DND-41 (cell line): ENCODE measurements around the gene EGFL6.

Experiments
- ATAC-seq: fragments of 200-7000 bp; cut with Tn5 transposase; 3 replicates; pipeline ENCODE4 v1.9.1; 2021; ENCODE audit warnings: low read depth; ENCODE audit not compliant: insufficient read depth
- DNase-seq: peaks from one replicate; pipeline ENCODE4 v3.0.0-alpha.2; 2020
- H2AFZ ChIP-seq: 2 replicates; pipeline ENCODE4 v1.6.0; 2012; ENCODE audit warnings: low read depth, low read length
- H3K27ac ChIP-seq: 2 replicates; pipeline ENCODE4 v1.5.1; 2012; ENCODE audit warnings: low read length, inconsistent platforms
- H3K27me3 ChIP-seq: fragments of 200-600 bp; sonication (generic); 2 replicates; pipeline ENCODE4 v1.6.0; 2012; ENCODE audit warnings: low read length, mild to moderate bottlenecking, inconsistent platforms; ENCODE audit not compliant: insufficient read depth, poor library complexity
- H3K36me3 ChIP-seq: 2 replicates; pipeline ENCODE4 v1.5.1; 2012; ENCODE audit warnings: low read length, inconsistent platforms; ENCODE audit not compliant: insufficient read depth
- H3K4me1 ChIP-seq: 2 replicates; pipeline ENCODE4 v1.5.1; 2012; ENCODE audit warnings: mild to moderate bottlenecking, low read length; ENCODE audit not compliant: insufficient read depth
- H3K4me2 ChIP-seq: 2 replicates; pipeline ENCODE4 v1.6.0; 2012; ENCODE audit warnings: mild to moderate bottlenecking, moderate library complexity, low read length, inconsistent platforms; ENCODE audit not compliant: insufficient read depth
- H3K4me3 ChIP-seq, 2 experiments: fragments of 200-600 bp in 1 of 2; shearing (Covaris generic) in 1 of 2; 2 replicates each; pipeline ENCODE4 v1.5.1; 2012 to 2016; ENCODE audit warnings: inconsistent platforms in 2 of 2, low read length in 2 of 2, mild to moderate bottlenecking in 2 of 2, low read depth in 1 of 2, moderate library complexity in 1 of 2
- H3K79me2 ChIP-seq: 2 replicates; pipeline ENCODE4 v1.6.0; 2012; ENCODE audit warnings: low read length, inconsistent platforms; ENCODE audit not compliant: insufficient read depth
- H3K9ac ChIP-seq: 2 replicates; pipeline ENCODE4 v1.6.0; 2012; ENCODE audit warnings: low read depth, mild to moderate bottlenecking, inconsistent platforms, low read length, moderate library complexity
- H3K9me3 ChIP-seq: 2 replicates; pipeline ENCODE4 v1.5.1; 2012; ENCODE audit warnings: low read length, moderate library complexity, mild to moderate bottlenecking, inconsistent platforms; ENCODE audit not compliant: insufficient read depth, severe bottlenecking
- H4K20me1 ChIP-seq: 2 replicates; pipeline ENCODE4 v1.6.0; 2012; ENCODE audit warnings: low read length; ENCODE audit not compliant: insufficient read depth
- CTCF ChIP-seq: IDR thresholded peaks from 2 replicates; pipeline ENCODE4 v1.5.1; 2012; ENCODE audit warnings: borderline replicate concordance, low read length, moderate library complexity, mild to moderate bottlenecking; ENCODE audit not compliant: poor library complexity, severe bottlenecking; ENCODE audit errors: extremely low read depth
- EZH2 ChIP-seq: IDR thresholded peaks from 3 replicates; pipeline ENCODE4 v1.6.1; 2012; ENCODE audit warnings: borderline replicate concordance, low read depth, mild to moderate bottlenecking, moderate library complexity, low read length, inconsistent platforms; ENCODE audit not compliant: severe bottlenecking

The EGFL6 gene

GRCh38 chrX:13607996-13608365 lies 38.6 kb downstream of the EGFL6 start:
- no peaks in the 10 kb centered on the region for H3K27me3 ChIP-seq
- no peak for ATAC-seq
- no peak for DNase-seq

GRCh38 chrX:13614154-13614553 lies 44.8 kb downstream of the EGFL6 start:
- Histone ChIP-seq H3K4me3 (no peak overlapping the region), H2AFZ (no peak overlapping the region), H3K36me3 (no peaks in the 10 kb centered on the region), H3K4me1 (no peaks in the 10 kb centered on the region), H3K27ac (no peak overlapping the region), H4K20me1 (no peaks in the 10 kb centered on the region), H3K4me2 (no peak overlapping the region), H3K27me3 (no peaks in the 10 kb centered on the region), H3K9ac (no peak overlapping the region), H3K9me3 (no peaks in the 10 kb centered on the region), H3K79me2 (no peaks in the 10 kb centered on the region)
- ATAC-seq (no peak), DNase-seq (no peak)
- TF ChIP-seq EZH2 = no peak
- no peak for TF ChIP-seq CTCF

More at GRCh38 chrX:13607996-13608365, 38.6 kb downstream of the EGFL6 start:
- Histone ChIP-seq H3K27ac (no peak overlapping the region), H3K36me3 (no peaks in the 10 kb centered on the region), H3K4me1 (no peaks in the 10 kb centered on the region), H3K4me3 (no peak overlapping the region), H2AFZ (no peak overlapping the region), H3K79me2 (no peaks in the 10 kb centered on the region), H3K9me3 (no peaks in the 10 kb centered on the region), H3K9ac (no peak overlapping the region), H4K20me1 (no peaks in the 10 kb centered on the region), H3K4me2 (no peak overlapping the region)
- TF ChIP-seq CTCF = no peak
- TF ChIP-seq EZH2 = no peak

- no peak overlapping the region for H2AFZ ChIP-seq
- no peak overlapping the region for H3K9ac ChIP-seq
- no peaks in the 10 kb centered on the region for H3K79me2 ChIP-seq
- H4K20me1 ChIP-seq = no peaks in the 10 kb centered on the region
- ATAC-seq = no peak
- no peaks in the 10 kb centered on the region for H3K4me1 ChIP-seq
- H3K4me3 ChIP-seq = no peak overlapping the region
- H3K27ac ChIP-seq = no peak overlapping the region
- no peak for DNase-seq
- H3K9me3 ChIP-seq = no peaks in the 10 kb centered on the region
- TF ChIP-seq EZH2 = no peak
- TF ChIP-seq CTCF = no peak
- no peaks in the 10 kb centered on the region for H3K27me3 ChIP-seq
- no peaks in the 10 kb centered on the region for H3K36me3 ChIP-seq
- H3K4me2 ChIP-seq = no peak overlapping the region
Measured at GRCh38 chrX:13620207-13620606, 50.8 kb downstream of the EGFL6 start.

- H2AFZ ChIP-seq = no peak overlapping the region
- H3K4me1 ChIP-seq = no peaks in the 10 kb centered on the region
- H3K9ac ChIP-seq = no peak overlapping the region
- H3K27me3 ChIP-seq = no peaks in the 10 kb centered on the region
- H3K4me2 ChIP-seq = no peak overlapping the region
- no peaks in the 10 kb centered on the region for H3K9me3 ChIP-seq
- TF ChIP-seq EZH2 (no peak), CTCF (no peak)
- ATAC-seq = no peak
- H3K4me3 ChIP-seq = no peak overlapping the region
- no peaks in the 10 kb centered on the region for H3K79me2 ChIP-seq
- no peak overlapping the region for H3K27ac ChIP-seq
- H4K20me1 ChIP-seq = no peaks in the 10 kb centered on the region
- no peak for DNase-seq
- H3K36me3 ChIP-seq = no peaks in the 10 kb centered on the region
Measured at GRCh38 chrX:13622401-13622964, 53.1 kb downstream of the EGFL6 start.
